HG03558 (cell line): ENCODE results near the gene RB1.

Source experiments
- ATAC-seq: cut with Tn5 transposase; IDR thresholded peaks from one replicate; pipeline ENCODE4 v1.9.1; 2021; ENCODE audit warnings: moderate number of reproducible peaks; ENCODE audit not compliant: unreplicated experiment; ENCODE audit errors: extremely low read depth

RB1 gene

GRCh38 chr13:48511621-48512230 lies 208.2 kb downstream of the RB1 start:
- ATAC-seq = no peak

- ATAC-seq = no peak
These were observed 211.2 kb downstream of the RB1 start for GRCh38 chr13:48514793-48515192.

- no peak for ATAC-seq
These were observed 212.2 kb downstream of the RB1 start for GRCh38 chr13:48515732-48516131.

- no peak for ATAC-seq
These were observed 214.5 kb downstream of the RB1 start for GRCh38 chr13:48518083-48518482.

GRCh38 chr13:48526286-48526685 lies 222.7 kb downstream of the RB1 start:
- no peak for ATAC-seq

- ATAC-seq = no peak
These were observed 224.4 kb downstream of the RB1 start for GRCh38 chr13:48527955-48528354.

- no peak for ATAC-seq
These were observed 225.2 kb downstream of the RB1 start for GRCh38 chr13:48528720-48529119.

GRCh38 chr13:48530833-48531232 lies 227.3 kb downstream of the RB1 start:
- ATAC-seq = no peak
